Measurements from ENCODE around the gene PLOD1. TPM values are rescaled to one million over a fixed set of nuclear protein-coding genes. Genes with fewer than 3 reads are reported as not detected.

Gene PLOD1
- total RNA-seq, 4 donors from 2014 or later, result 64.4 to 107 (median 80.8) TPM

- Histone ChIP-seq H3K4me1 (no peaks in the 10 kb centered on the region), H3K4me3 (replicated peaks in 1 of 3) (no peak overlapping the region), H3K36me3 (peaks cover 0 to 4% of the 10 kb centered on the region in 2 donors), H3K9me3 (no peaks in the 10 kb centered on the region), H3K27me3 (no peaks in the 10 kb centered on the region), H3K27ac (no peak overlapping the region)
- intact Hi-C loops (cut with DNase I), result no loop called here
- no peak for TF ChIP-seq CTCF (IDR thresholded peaks at IDR 0.05)
- WGBS, 2 donors, result 92 to 94% methylated on average over 6 of the region's 6 CpGs
- DNase-seq, result no peak
These were observed 14.4 kb downstream of the PLOD1 start for GRCh38 chr1:11948822-11949458.

- H3K4me3 ChIP-seq (replicated peaks in 1 of 3), result no peak overlapping the region
- H3K4me1 ChIP-seq, result no peaks in the 10 kb centered on the region
- no peak overlapping the region for H3K27ac ChIP-seq
- no peaks in the 10 kb centered on the region for H3K27me3 ChIP-seq
- no peak for TF ChIP-seq CTCF (IDR thresholded peaks at IDR 0.05)
- TF ChIP-seq POLR2A (IDR thresholded peaks at IDR 0.05), result no peak
- no peak for DNase-seq
- H3K9me3 ChIP-seq, result no peaks in the 10 kb centered on the region
- H3K36me3 ChIP-seq, result peaks cover 5 to 8% of the 10 kb centered on the region in 2 donors
- WGBS, 2 donors, result 90 to 100% methylated on average over 2 of the region's 2 CpGs
- intact Hi-C loops (cut with DNase I), result no loop called here
These were observed 17.4 kb downstream of the PLOD1 start for GRCh38 chr1:11951901-11952300.

GRCh38 chr1:11952455-11953109 lies 18.1 kb downstream of the PLOD1 start:
- no peak for TF ChIP-seq CTCF (IDR thresholded peaks at IDR 0.05)
- Histone ChIP-seq H3K4me1 (no peaks in the 10 kb centered on the region), H3K27me3 (no peaks in the 10 kb centered on the region), H3K27ac (no peak overlapping the region), H3K4me3 (replicated peaks in 1 of 3) (no peak overlapping the region), H3K36me3 (peaks cover 8 to 14% of the 10 kb centered on the region in 2 donors), H3K9me3 (no peaks in the 10 kb centered on the region)
- 83 to 94% methylated on average over 8 to 11 of the region's 11 CpGs for WGBS, 2 donors
- intact Hi-C loops (cut with DNase I), result no loop called here
- DNase-seq, result no peak

GRCh38 chr1:11955221-11955620 lies 20.7 kb downstream of the PLOD1 start:
- 82 to 91% methylated on average over 5 to 6 of the region's 6 CpGs for WGBS, 2 donors
- Histone ChIP-seq H3K4me3 (replicated peaks in 1 of 3) (no peak overlapping the region), H3K27ac (no peak overlapping the region), H3K36me3 (peaks cover 17 to 24% of the 10 kb centered on the region in 2 donors), H3K4me1 (no peaks in the 10 kb centered on the region), H3K9me3 (no peaks in the 10 kb centered on the region), H3K27me3 (no peaks in the 10 kb centered on the region)
- intact Hi-C loops (cut with DNase I), result no loop called here
- TF ChIP-seq POLR2A (IDR thresholded peaks at IDR 0.05) (no peak), CTCF (IDR thresholded peaks at IDR 0.05) (no peak)
- no peak for DNase-seq

GRCh38 chr1:11957398-11957797 lies 22.9 kb downstream of the PLOD1 start:
- Histone ChIP-seq H3K27ac (no peak overlapping the region), H3K36me3 (peaks cover 18 to 24% of the 10 kb centered on the region in 2 donors), H3K27me3 (no peaks in the 10 kb centered on the region), H3K4me3 (replicated peaks in 1 of 3) (no peak overlapping the region), H3K9me3 (no peaks in the 10 kb centered on the region), H3K4me1 (peaks cover 0 to 13% of the 10 kb centered on the region in 2 donors)
- TF ChIP-seq POLR2A (IDR thresholded peaks at IDR 0.05), result no peak
- TF ChIP-seq CTCF (IDR thresholded peaks at IDR 0.05), result no peak
- WGBS, 2 donors, result 89 to 97% methylated on average over 5 of the region's 5 CpGs
- DNase-seq, result no peak
- intact Hi-C loops (cut with DNase I), result no loop called here

All from thyroid gland (tissue), 4 donors.